Ovary (tissue), 3 donors: ENCODE measurements around the gene HAUS3.

ENCODE experiments used
- POLR2A ChIP-seq: fragments of 450-650 bp; IDR thresholded peaks from one replicate; pipeline ENCODE4 v1.6.1; 2017; ENCODE audit warnings: antibody characterized with exemption, mild to moderate bottlenecking, moderate library complexity
- TF ChIP-seq, protein P1 (sequence below), 3 donors: fragments of 450-650 bp in 2 of 3; fragments of 200-600 bp in 1 of 3; IDR thresholded peaks; one replicate each; pipeline versions ENCODE4 v1.5.1 to v1.8.0; 2016 to 2022; ENCODE audit warnings: antibody characterized with exemption in 3 of 3, mild to moderate bottlenecking in 1 of 3
- donor health status: DM: no; HTN: no; CAD: no.

DNA sequence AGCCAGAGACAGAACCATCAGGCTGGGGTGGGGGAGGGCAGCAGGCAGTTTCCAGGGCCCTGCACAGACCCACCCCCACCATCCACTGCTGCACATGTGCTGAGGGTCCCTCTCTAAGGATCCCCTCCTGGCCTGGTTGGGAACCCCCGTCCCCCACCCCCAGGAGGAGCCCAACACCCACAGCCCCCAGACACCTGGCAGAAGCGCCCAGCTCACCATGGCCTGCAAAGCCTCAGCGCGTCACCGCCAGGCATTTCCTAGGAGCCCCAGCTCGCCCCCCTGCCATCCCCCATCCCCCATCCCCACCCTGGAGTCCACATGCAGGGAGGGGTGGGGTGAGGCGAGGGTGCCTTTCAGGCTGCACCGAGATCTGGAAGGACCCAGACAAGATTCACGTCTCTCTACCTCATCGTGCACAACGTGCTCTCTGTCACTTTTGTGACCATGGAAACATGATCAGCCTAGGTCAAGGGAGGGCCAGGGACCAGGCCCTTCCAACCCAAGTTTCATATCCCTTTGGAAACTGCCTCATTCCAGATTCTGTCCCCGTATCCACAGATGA, 10.7 kb upstream of the HAUS3 start:
- TF ChIP-seq, protein P1, sequence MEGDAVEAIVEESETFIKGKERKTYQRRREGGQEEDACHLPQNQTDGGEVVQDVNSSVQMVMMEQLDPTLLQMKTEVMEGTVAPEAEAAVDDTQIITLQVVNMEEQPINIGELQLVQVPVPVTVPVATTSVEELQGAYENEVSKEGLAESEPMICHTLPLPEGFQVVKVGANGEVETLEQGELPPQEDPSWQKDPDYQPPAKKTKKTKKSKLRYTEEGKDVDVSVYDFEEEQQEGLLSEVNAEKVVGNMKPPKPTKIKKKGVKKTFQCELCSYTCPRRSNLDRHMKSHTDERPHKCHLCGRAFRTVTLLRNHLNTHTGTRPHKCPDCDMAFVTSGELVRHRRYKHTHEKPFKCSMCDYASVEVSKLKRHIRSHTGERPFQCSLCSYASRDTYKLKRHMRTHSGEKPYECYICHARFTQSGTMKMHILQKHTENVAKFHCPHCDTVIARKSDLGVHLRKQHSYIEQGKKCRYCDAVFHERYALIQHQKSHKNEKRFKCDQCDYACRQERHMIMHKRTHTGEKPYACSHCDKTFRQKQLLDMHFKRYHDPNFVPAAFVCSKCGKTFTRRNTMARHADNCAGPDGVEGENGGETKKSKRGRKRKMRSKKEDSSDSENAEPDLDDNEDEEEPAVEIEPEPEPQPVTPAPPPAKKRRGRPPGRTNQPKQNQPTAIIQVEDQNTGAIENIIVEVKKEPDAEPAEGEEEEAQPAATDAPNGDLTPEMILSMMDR (IDR thresholded peaks at IDR 0.05): no peak
- no peak for TF ChIP-seq POLR2A
